GM18507 (cell line): ENCODE measurements around the gene ITPKB.
"Not testable (repeated sequence)": the region's sequence is repeated elsewhere in the genome, so short reads cannot be mapped to it uniquely, and the experiment has no call there.

ENCODE experiments used
- DNase-seq: peaks from one replicate; pipeline ENCODE4 v3.0.0; 2011; ENCODE audit warnings: low read depth; ENCODE audit not compliant: insufficient read length; ENCODE audit errors: extremely low spot score
- FAIRE-seq: peaks from 2 replicates; lab custom pipeline; 2011; peaks lifted over from hg19 to GRCh38; lab: Jason Lieb, UNC

ITPKB gene

GRCh38 chr1:226619031-226619430 is 120.1 kb downstream of the ITPKB start:
- no peak for FAIRE-seq

GRCh38 chr1:226618380-226618779 is 120.7 kb downstream of the ITPKB start:
- FAIRE-seq (no peak), DNase-seq (no peak)

More at GRCh38 chr1:226619031-226619430, 120.1 kb downstream of the ITPKB start:
- DNase-seq = no peak

GRCh38 chr1:226617719-226618118 is 121.4 kb downstream of the ITPKB start:
- not testable (repeated sequence) for DNase-seq, FAIRE-seq

- no peak for FAIRE-seq
- no peak for DNase-seq
Observed at GRCh38 chr1:226617109-226617508, 122.0 kb downstream of the ITPKB start.

GRCh38 chr1:226616636-226617035 is 122.4 kb downstream of the ITPKB start:
- no peak for FAIRE-seq
- DNase-seq = no peak

- DNase-seq (no peak), FAIRE-seq (no peak)
Observed at GRCh38 chr1:226615876-226616275, 123.2 kb downstream of the ITPKB start.

GRCh38 chr1:226611980-226612379 is 127.1 kb downstream of the ITPKB start:
- not testable (repeated sequence) for FAIRE-seq, DNase-seq

- DNase-seq (no peak), FAIRE-seq (no peak)
Observed at GRCh38 chr1:226611301-226611700, 127.8 kb downstream of the ITPKB start.

- DNase-seq = no peak
- FAIRE-seq = no peak
Observed at GRCh38 chr1:226610671-226611070, 128.4 kb downstream of the ITPKB start.

- FAIRE-seq = no peak
- DNase-seq = no peak
Observed at GRCh38 chr1:226609836-226610455, 129.1 kb downstream of the ITPKB start.

GRCh38 chr1:226608699-226609505 is 130.2 kb downstream of the ITPKB start:
- peak; percentile 58 for DNase-seq
- FAIRE-seq = peak; percentile 57

GRCh38 chr1:226607821-226608220 is 131.3 kb downstream of the ITPKB start:
- DNase-seq (no peak), FAIRE-seq (no peak)

GRCh38 chr1:226607268-226607660 is 131.8 kb downstream of the ITPKB start:
- no peak for FAIRE-seq

GRCh38 chr1:226606311-226607267 is 132.5 kb downstream of the ITPKB start:
- DNase-seq (no peak), FAIRE-seq (no peak)

More at GRCh38 chr1:226607268-226607660, 131.8 kb downstream of the ITPKB start:
- DNase-seq = no peak

- DNase-seq = no peak
- no peak for FAIRE-seq
Observed at GRCh38 chr1:226605318-226605950, 133.6 kb downstream of the ITPKB start.

- DNase-seq (no peak), FAIRE-seq (no peak)
Observed at GRCh38 chr1:226604560-226605317, 134.3 kb downstream of the ITPKB start.

- DNase-seq (no peak), FAIRE-seq (no peak)
Observed at GRCh38 chr1:226603858-226604559, 135.1 kb downstream of the ITPKB start.
